ENCODE results near the gene MSRB1. TPM values are rescaled to one million over a fixed set of nuclear protein-coding genes. Genes with fewer than 3 reads are reported as not detected.

The MSRB1 gene
- total and polyA plus RNA-seq, 9 of the 15 experiments (the other 6 are each of a cell fraction or from before 2014, with no cell fraction given): 5.4 to 33.7 (median 25.7) TPM

- peak; percentile 58; the same call in 1 of the 2 replicates for TF ChIP-seq ZNF740 (CRISPR knock-in tag; IDR thresholded peaks at IDR 0.05)
- no peak for TF ChIP-seq ZNF740 (tag; IDR thresholded peaks at IDR 0.05)
- TF ChIP-seq ARHGAP35 (IDR thresholded peaks at IDR 0.05; ENCODE audit: partially characterized antibody): no peak
- TF ChIP-seq CBX8 (IDR thresholded peaks at IDR 0.05; ENCODE audit: borderline replicate concordance, extremely low read depth, low read depth, low read length, poor library complexity, severe bottlenecking): no peak
- TF ChIP-seq, protein P1, sequence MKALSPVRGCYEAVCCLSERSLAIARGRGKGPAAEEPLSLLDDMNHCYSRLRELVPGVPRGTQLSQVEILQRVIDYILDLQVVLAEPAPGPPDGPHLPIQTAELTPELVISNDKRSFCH (CRISPR knock-in tag; IDR thresholded peaks at IDR 0.05): no peak
- TF ChIP-seq, protein P1 (tag; IDR thresholded peaks at IDR 0.05): peak; percentile 62; the same call in 1 of the 2 replicates
- no peak for TF ChIP-seq IRF9 (tag; IDR thresholded peaks at IDR 0.05)
- TF ChIP-seq SAFB (IDR thresholded peaks at IDR 0.05; ENCODE audit: borderline replicate concordance, low read depth, low read length): no peak
- TF ChIP-seq, protein P2, sequence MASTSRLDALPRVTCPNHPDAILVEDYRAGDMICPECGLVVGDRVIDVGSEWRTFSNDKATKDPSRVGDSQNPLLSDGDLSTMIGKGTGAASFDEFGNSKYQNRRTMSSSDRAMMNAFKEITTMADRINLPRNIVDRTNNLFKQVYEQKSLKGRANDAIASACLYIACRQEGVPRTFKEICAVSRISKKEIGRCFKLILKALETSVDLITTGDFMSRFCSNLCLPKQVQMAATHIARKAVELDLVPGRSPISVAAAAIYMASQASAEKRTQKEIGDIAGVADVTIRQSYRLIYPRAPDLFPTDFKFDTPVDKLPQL (IDR thresholded peaks at IDR 0.05; ENCODE audit: extremely low read depth, insufficient read length): no peak
- TF ChIP-seq, protein P3, sequence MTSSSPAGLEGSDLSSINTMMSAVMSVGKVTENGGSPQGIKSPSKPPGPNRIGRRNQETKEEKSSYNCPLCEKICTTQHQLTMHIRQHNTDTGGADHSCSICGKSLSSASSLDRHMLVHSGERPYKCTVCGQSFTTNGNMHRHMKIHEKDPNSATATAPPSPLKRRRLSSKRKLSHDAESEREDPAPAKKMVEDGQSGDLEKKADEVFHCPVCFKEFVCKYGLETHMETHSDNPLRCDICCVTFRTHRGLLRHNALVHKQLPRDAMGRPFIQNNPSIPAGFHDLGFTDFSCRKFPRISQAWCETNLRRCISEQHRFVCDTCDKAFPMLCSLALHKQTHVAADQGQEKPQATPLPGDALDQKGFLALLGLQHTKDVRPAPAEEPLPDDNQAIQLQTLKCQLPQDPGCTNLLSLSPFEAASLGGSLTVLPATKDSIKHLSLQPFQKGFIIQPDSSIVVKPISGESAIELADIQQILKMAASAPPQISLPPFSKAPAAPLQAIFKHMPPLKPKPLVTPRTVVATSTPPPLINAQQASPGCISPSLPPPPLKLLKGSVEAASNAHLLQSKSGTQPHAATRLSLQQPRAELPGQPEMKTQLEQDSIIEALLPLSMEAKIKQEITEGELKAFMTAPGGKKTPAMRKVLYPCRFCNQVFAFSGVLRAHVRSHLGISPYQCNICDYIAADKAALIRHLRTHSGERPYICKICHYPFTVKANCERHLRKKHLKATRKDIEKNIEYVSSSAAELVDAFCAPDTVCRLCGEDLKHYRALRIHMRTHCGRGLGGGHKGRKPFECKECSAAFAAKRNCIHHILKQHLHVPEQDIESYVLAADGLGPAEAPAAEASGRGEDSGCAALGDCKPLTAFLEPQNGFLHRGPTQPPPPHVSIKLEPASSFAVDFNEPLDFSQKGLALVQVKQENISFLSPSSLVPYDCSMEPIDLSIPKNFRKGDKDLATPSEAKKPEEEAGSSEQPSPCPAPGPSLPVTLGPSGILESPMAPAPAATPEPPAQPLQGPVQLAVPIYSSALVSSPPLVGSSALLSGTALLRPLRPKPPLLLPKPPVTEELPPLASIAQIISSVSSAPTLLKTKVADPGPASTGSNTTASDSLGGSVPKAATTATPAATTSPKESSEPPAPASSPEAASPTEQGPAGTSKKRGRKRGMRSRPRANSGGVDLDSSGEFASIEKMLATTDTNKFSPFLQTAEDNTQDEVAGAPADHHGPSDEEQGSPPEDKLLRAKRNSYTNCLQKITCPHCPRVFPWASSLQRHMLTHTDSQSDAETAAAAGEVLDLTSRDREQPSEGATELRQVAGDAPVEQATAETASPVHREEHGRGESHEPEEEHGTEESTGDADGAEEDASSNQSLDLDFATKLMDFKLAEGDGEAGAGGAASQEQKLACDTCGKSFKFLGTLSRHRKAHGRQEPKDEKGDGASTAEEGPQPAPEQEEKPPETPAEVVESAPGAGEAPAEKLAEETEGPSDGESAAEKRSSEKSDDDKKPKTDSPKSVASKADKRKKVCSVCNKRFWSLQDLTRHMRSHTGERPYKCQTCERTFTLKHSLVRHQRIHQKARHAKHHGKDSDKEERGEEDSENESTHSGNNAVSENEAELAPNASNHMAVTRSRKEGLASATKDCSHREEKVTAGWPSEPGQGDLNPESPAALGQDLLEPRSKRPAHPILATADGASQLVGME (CRISPR knock-in tag; IDR thresholded peaks at IDR 0.05): no peak; the same call in 1 of the 2 replicates
- TF ChIP-seq ZNF140 (CRISPR knock-in tag; IDR thresholded peaks at IDR 0.05): no peak
- no peak for TF ChIP-seq FOXO4 (CRISPR knock-in tag; IDR thresholded peaks at IDR 0.05)
- TF ChIP-seq NKRF (IDR thresholded peaks at IDR 0.05; ENCODE audit: borderline replicate concordance): peak; percentile 92
These were observed 28.9 kb upstream of the MSRB1 start, which contains the start of gene TBL3 (continued) for GRCh38 chr16:1971796-1972489.
